Nephron (organoid): ENCODE results near the gene IMMT.
A peak's percentile ranks its signal among the peaks of the same experiment; 100 is the strongest.
"Not testable (repeated sequence)": the region's sequence is repeated elsewhere in the genome, so short reads cannot be mapped to it uniquely, and the experiment has no call there.

Source experiments
- H3K27ac Mint-ChIP-seq, 3 experiments: 2 replicates each; pipeline ENCODE4 v1.8.0; 2020; ENCODE audit warnings: mixed read lengths in 3 of 3, mild to moderate bottlenecking in 2 of 3, moderate library complexity in 1 of 3
- H3K27me3 Mint-ChIP-seq: 2 replicates; pipeline ENCODE4 v1.8.0; 2021; ENCODE audit warnings: low read depth, mild to moderate bottlenecking, moderate library complexity, mixed read lengths
- H3K36me3 Mint-ChIP-seq: 2 replicates; pipeline ENCODE4 v1.8.0; 2020; ENCODE audit warnings: low read depth, mixed read lengths
- H3K4me1 Mint-ChIP-seq: 2 replicates; pipeline ENCODE4 v1.8.0; 2020; ENCODE audit warnings: mixed read lengths
- H3K4me3 Mint-ChIP-seq, 3 experiments: 2 replicates each; pipeline ENCODE4 v1.8.0; 2020; ENCODE audit warnings: mild to moderate bottlenecking in 3 of 3, mixed read lengths in 3 of 3, moderate library complexity in 2 of 3
- H3K9me3 Mint-ChIP-seq: 2 replicates; pipeline ENCODE4 v1.8.0; 2020; ENCODE audit warnings: mixed read lengths
- TF ChIP-seq, protein P1 (sequence below), 3 experiments: fragments of 200-600 bp; sonication (generic); IDR thresholded peaks; one replicate each; pipeline ENCODE4 v1.5.0; 2021; ENCODE audit warnings: antibody characterized with exemption in 3 of 3; ENCODE audit not compliant: unreplicated experiment in 3 of 3

Gene IMMT

DNA sequence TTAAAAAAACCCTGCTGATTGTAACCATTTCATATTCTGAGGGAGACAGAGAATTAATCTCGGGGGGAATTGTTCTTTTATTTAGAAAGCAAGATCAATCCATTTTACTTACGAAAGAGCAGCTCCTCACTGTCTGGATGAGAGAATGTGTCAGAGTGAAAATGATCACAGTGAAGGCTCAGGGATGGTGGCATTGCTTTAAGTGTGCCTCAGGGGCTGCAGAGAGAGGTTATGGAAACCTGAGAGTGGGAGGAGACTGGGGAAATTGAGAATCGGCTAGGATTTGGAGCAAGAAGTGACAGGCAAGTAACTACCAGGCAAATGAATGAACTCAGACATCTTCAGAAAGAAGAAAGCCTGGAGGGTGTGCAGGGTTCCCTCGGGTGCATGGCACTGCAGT, 38.2 kb upstream of the IMMT start:
- H3K4me3 Mint-ChIP-seq, result no peak overlapping the region
- peak overlapping the region in 2 of 3 experiments; percentile 2 to 20 for H3K27ac Mint-ChIP-seq
- H3K9me3 Mint-ChIP-seq, result no peaks in the 10 kb centered on the region
- H3K4me1 Mint-ChIP-seq, result peaks cover 32% of the 10 kb centered on the region
- peaks cover 16% of the 10 kb centered on the region for H3K27me3 Mint-ChIP-seq
- no peaks in the 10 kb centered on the region for H3K36me3 Mint-ChIP-seq
- TF ChIP-seq, protein P1, sequence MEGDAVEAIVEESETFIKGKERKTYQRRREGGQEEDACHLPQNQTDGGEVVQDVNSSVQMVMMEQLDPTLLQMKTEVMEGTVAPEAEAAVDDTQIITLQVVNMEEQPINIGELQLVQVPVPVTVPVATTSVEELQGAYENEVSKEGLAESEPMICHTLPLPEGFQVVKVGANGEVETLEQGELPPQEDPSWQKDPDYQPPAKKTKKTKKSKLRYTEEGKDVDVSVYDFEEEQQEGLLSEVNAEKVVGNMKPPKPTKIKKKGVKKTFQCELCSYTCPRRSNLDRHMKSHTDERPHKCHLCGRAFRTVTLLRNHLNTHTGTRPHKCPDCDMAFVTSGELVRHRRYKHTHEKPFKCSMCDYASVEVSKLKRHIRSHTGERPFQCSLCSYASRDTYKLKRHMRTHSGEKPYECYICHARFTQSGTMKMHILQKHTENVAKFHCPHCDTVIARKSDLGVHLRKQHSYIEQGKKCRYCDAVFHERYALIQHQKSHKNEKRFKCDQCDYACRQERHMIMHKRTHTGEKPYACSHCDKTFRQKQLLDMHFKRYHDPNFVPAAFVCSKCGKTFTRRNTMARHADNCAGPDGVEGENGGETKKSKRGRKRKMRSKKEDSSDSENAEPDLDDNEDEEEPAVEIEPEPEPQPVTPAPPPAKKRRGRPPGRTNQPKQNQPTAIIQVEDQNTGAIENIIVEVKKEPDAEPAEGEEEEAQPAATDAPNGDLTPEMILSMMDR (IDR thresholded peaks at IDR 0.05; ENCODE audit: unreplicated experiment in 3 of 3), result no peak

DNA sequence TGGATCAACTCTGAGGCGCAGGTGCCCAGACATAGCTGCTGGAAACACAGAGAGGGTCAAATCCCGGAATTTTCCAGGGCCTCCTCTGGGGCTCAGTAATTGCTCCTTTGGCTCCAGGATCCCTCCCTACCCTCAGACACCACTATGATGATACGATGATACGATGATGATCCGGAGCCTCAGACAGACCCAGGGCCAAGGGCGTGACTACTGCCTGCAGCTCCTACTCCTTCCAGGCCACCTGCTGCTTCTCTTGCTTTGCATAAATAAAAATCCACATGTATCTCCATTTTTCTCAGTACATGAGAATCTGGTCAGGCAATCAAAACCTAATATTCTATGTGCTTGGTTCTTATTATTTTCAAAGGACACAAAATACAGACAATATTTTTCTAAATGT, 37.6 kb upstream of the IMMT start:
- TF ChIP-seq, protein P1 (IDR thresholded peaks at IDR 0.05; ENCODE audit: unreplicated experiment in 3 of 3), result no peak
- Mint-ChIP-seq H3K9me3 (no peaks in the 10 kb centered on the region), H3K27me3 (peaks cover 16% of the 10 kb centered on the region), H3K4me1 (peaks cover 32% of the 10 kb centered on the region), H3K36me3 (no peaks in the 10 kb centered on the region), H3K27ac (peak overlapping the region in 2 of 3 experiments; percentile 2 to 20), H3K4me3 (no peak overlapping the region)

DNA sequence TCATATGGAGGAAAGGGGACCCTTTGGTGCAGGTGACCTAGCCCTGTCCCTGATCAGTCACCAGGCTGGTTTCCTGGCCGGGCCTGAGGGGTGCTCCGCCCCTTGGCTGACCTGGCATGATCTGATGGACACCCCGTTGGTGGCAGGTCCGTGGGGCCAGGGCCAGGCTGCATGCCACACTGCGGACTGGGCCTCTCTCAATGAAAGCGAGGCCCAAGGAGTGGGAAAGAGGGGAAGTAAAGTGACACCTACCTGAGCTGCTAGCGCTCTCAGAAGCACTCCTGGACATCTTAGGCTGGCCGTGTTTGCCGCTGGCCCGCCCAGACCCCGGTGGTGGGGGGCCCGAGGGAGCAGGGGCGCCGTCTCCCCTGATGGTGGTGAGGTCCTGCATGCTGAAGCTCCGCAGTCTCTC, 37.1 kb upstream of the IMMT start:
- H3K4me1 Mint-ChIP-seq, result peaks cover 32% of the 10 kb centered on the region
- no peak overlapping the region for H3K4me3 Mint-ChIP-seq
- H3K9me3 Mint-ChIP-seq, result no peaks in the 10 kb centered on the region
- H3K27me3 Mint-ChIP-seq, result peaks cover 14% of the 10 kb centered on the region
- TF ChIP-seq, protein P1 (IDR thresholded peaks at IDR 0.05; ENCODE audit: unreplicated experiment in 3 of 3), result no peak
- H3K36me3 Mint-ChIP-seq, result no peaks in the 10 kb centered on the region
- H3K27ac Mint-ChIP-seq, result no peak overlapping the region

DNA sequence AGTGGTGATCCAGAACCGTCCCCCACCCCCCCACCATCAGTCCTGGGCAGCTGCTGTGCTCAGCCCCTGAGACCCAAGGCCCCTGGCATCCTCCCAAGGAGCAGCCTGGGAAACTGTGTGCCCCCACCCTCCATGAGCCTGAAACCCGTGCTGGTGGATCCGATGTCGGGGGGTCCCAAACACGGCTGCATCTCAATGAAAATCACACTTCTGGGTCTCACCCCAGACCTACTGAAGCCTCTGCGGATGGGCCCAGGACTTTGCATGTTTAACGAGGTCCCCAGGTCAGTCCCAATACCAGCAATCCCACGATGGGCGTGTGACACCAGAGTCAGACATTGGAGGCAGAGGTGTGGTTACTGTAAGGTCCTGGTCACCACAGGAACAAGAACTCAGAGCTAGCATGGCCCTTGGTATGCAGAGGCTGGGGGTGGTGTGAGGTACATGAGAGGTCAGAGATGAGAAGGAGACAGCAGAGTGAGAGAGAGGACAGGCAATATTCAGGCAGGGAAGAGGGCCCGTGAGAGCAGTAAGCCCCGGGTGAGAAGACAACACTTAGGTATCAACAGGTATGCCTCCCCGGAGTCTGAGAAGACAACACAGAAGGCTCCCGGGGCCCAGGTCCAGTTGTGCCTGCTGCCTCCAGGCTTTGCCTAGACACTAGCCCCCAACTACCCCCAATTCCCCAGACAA, 36.6 kb upstream of the IMMT start:
- H3K27ac Mint-ChIP-seq, result peak overlapping the region in 1 of 3 experiments; percentile 32
- no peaks in the 10 kb centered on the region for H3K36me3 Mint-ChIP-seq
- H3K9me3 Mint-ChIP-seq, result no peaks in the 10 kb centered on the region
- TF ChIP-seq, protein P1 (IDR thresholded peaks at IDR 0.05; ENCODE audit: unreplicated experiment in 3 of 3), result no peak
- H3K4me3 Mint-ChIP-seq, result no peak overlapping the region
- peaks cover 9% of the 10 kb centered on the region for H3K27me3 Mint-ChIP-seq
- H3K4me1 Mint-ChIP-seq, result peaks cover 32% of the 10 kb centered on the region

DNA sequence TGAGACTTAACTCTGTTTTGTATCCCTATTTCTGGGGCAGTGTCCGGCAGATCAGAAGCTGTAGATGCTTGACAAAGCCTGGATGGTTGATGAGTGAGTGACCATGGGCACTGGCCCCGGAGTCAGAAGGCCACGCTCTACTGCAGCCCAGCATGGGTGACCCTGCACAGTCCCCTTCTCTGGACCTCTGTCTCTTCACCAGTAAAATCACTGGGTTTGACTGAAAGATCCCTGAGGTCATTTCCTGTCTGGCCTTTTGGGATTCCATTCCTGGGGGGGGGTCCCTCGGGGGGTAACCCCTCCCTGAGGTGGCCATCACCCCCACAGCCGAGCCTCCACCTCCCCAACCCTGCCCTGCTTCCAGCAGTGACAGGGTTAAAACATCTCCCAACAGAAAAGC, 35.7 kb upstream of the IMMT start:
- H3K27me3 Mint-ChIP-seq, result peaks cover 9% of the 10 kb centered on the region
- TF ChIP-seq, protein P1 (IDR thresholded peaks at IDR 0.05; ENCODE audit: unreplicated experiment in 3 of 3), result no peak
- H3K4me3 Mint-ChIP-seq, result no peak overlapping the region
- H3K4me1 Mint-ChIP-seq, result peaks cover 32% of the 10 kb centered on the region
- H3K36me3 Mint-ChIP-seq, result no peaks in the 10 kb centered on the region
- H3K9me3 Mint-ChIP-seq, result no peaks in the 10 kb centered on the region
- H3K27ac Mint-ChIP-seq, result no peak overlapping the region

DNA sequence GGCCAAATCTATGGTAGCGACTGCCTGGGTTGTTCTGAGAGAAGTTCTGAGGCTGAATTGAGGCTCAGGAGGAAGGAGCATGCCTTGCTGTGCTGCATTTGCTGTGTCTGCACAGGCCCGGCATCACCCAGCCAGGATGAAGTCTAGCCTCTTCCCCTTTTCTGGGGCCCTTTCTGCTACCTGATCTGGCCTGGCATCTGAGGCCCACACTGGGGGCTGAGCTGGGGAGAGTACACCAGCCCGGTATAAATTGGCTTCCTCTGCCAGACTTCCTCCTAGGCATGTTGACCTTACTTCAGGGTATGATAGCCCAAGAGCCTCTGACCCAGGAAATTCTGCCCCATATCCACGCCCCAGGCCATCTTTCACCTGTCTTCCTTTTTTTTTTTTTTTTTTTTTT, 34.0 kb upstream of the IMMT start:
- TF ChIP-seq, protein P1 (IDR thresholded peaks at IDR 0.05; ENCODE audit: unreplicated experiment in 3 of 3), result no peak
- Mint-ChIP-seq H3K4me1 (peaks cover 31% of the 10 kb centered on the region), H3K36me3 (no peaks in the 10 kb centered on the region), H3K27me3 (peaks cover 9% of the 10 kb centered on the region), H3K9me3 (no peaks in the 10 kb centered on the region), H3K27ac (peak overlapping the region in 1 of 3 experiments; percentile 69), H3K4me3 (no peak overlapping the region)

DNA sequence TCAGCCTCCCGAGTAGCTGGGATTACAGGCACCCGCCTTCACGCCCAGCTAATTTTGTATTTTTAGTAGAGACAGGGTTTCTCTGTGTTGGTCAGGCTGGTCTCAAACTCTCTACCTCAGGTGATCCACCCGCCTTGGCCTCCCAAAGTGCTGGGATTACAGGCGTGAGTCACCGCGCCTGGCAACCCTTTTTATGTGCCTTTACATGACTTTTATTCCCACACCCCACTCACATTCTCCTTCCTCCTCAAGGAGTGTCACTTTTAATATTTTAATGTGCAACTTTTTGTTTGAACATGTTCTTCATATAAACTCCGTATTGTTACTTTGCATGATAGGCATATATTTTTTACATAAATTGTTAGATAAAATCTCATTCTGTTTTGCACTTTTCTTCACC, 33.3 kb upstream of the IMMT start:
- H3K27me3 Mint-ChIP-seq, H3K4me3 Mint-ChIP-seq, H3K36me3 Mint-ChIP-seq, H3K9me3 Mint-ChIP-seq: not testable (repeated sequence)
- H3K4me1 Mint-ChIP-seq, result peaks cover 33% of the 10 kb centered on the region
- H3K27ac Mint-ChIP-seq, result peak overlapping the region in 1 of 3 experiments; percentile 69
